ENCODE data around the gene SH3RF1.
"Not testable (repeated sequence)": the region's sequence is repeated elsewhere in the genome, so short reads cannot be mapped to it uniquely, and the experiment has no call there.

SH3RF1 gene

GRCh38 chr4:169229571-169230028 lies 41.2 kb downstream of the SH3RF1 start:
- in situ Hi-C loops (cut with MboI; ENCODE audit: low sequenced_read_pairs), result no loop called here

- in situ Hi-C loops (cut with MboI; ENCODE audit: low sequenced_read_pairs), result no loop called here
Observed at GRCh38 chr4:169228076-169228475, 42.7 kb downstream of the SH3RF1 start.

- in situ Hi-C loops (cut with MboI; ENCODE audit: low sequenced_read_pairs), result no loop called here
Observed at GRCh38 chr4:169226565-169226964, 44.2 kb downstream of the SH3RF1 start.

- in situ Hi-C loops (cut with MboI; ENCODE audit: low sequenced_read_pairs), result no loop called here
Observed at GRCh38 chr4:169225812-169226211, 44.9 kb downstream of the SH3RF1 start.

GRCh38 chr4:169225058-169225751 lies 45.6 kb downstream of the SH3RF1 start:
- in situ Hi-C loops (cut with MboI; ENCODE audit: low sequenced_read_pairs), result no loop called here

GRCh38 chr4:169222761-169223160 lies 48.0 kb downstream of the SH3RF1 start:
- in situ Hi-C loops (cut with MboI; ENCODE audit: low sequenced_read_pairs), result no loop called here

GRCh38 chr4:169221662-169222061 lies 49.1 kb downstream of the SH3RF1 start:
- in situ Hi-C loops (cut with MboI; ENCODE audit: low sequenced_read_pairs), result no loop called here

- in situ Hi-C loops (cut with MboI; ENCODE audit: low sequenced_read_pairs), result no loop called here
Observed at GRCh38 chr4:169220854-169221411, 49.8 kb downstream of the SH3RF1 start.

GRCh38 chr4:169220447-169220846 lies 50.3 kb downstream of the SH3RF1 start:
- in situ Hi-C loops (cut with MboI; ENCODE audit: low sequenced_read_pairs), result no loop called here

GRCh38 chr4:169219440-169219839 lies 51.3 kb downstream of the SH3RF1 start:
- in situ Hi-C loops (cut with MboI; ENCODE audit: low sequenced_read_pairs), result no loop called here

GRCh38 chr4:169215656-169216055 lies 55.1 kb downstream of the SH3RF1 start:
- in situ Hi-C loops (cut with MboI; ENCODE audit: low sequenced_read_pairs), result no loop called here

GRCh38 chr4:169212981-169213380 lies 57.8 kb downstream of the SH3RF1 start:
- in situ Hi-C loops (cut with MboI; ENCODE audit: low sequenced_read_pairs), result no loop called here

- in situ Hi-C loops (cut with MboI; ENCODE audit: low sequenced_read_pairs), result no loop called here
Observed at GRCh38 chr4:169210504-169211118, 60.1 kb downstream of the SH3RF1 start.

- in situ Hi-C loops (cut with MboI; ENCODE audit: low sequenced_read_pairs), result no loop called here
Observed at GRCh38 chr4:169209388-169209883, 61.3 kb downstream of the SH3RF1 start.

GRCh38 chr4:169208516-169208915 lies 62.2 kb downstream of the SH3RF1 start:
- in situ Hi-C loops (cut with MboI; ENCODE audit: low sequenced_read_pairs), result no loop called here

- in situ Hi-C loops (cut with MboI; ENCODE audit: low sequenced_read_pairs), result no loop called here
Observed at GRCh38 chr4:169208090-169208455, 62.7 kb downstream of the SH3RF1 start.

- in situ Hi-C loops (cut with MboI; ENCODE audit: low sequenced_read_pairs), result no loop called here
Observed at GRCh38 chr4:169207436-169208089, 63.2 kb downstream of the SH3RF1 start.

GRCh38 chr4:169205744-169206080 lies 65.0 kb downstream of the SH3RF1 start:
- in situ Hi-C loops (cut with MboI; ENCODE audit: low sequenced_read_pairs), result no loop called here

- in situ Hi-C loops (cut with MboI; ENCODE audit: low sequenced_read_pairs), result no loop called here
Observed at GRCh38 chr4:169205075-169205743, 65.5 kb downstream of the SH3RF1 start.

- in situ Hi-C loops (cut with MboI; ENCODE audit: low sequenced_read_pairs), result no loop called here
Observed at GRCh38 chr4:169203891-169204290, 66.9 kb downstream of the SH3RF1 start.

GRCh38 chr4:169203278-169203677 lies 67.5 kb downstream of the SH3RF1 start:
- in situ Hi-C loops (cut with MboI; ENCODE audit: low sequenced_read_pairs), result not testable (repeated sequence)

All from HL-60/S4 treated with retinoic acid at 250 ng/mL for 4 days and 3 days (cell line).